HCT116 (cell line): ENCODE data around the gene SPSB4. TPM values are rescaled to one million over a fixed set of nuclear protein-coding genes. Genes with fewer than 3 reads are reported as not detected.

Source experiments
- ATAC-seq: fragments of 200-7000 bp; cut with Tn5 transposase; 2 replicates; pipeline ENCODE4 v1.9.1; 2020; ENCODE audit warnings: mild to moderate bottlenecking, moderate library complexity
- BruUV-seq: library from RNA; stranded (reverse); fragments of 400-500 nt; replicated peaks from 2 replicates; lab custom pipeline; 2021; lab: Mats Ljungman, UMichigan
- CTCF ChIA-PET: fragments of 300-600 bp; sonication (Branson Sonifier 250); formaldehyde crosslinking; loops from one replicate; lab custom pipeline; 2021; ENCODE audit warnings: antibody characterized with exemption; lab: Charles Lee
- POLR2A ChIA-PET: fragments of 300-600, 350-600 bp; sonication (Branson Sonifier 250); formaldehyde crosslinking; loops from one replicate; lab custom pipeline; 2021; ENCODE audit warnings: antibody characterized with exemption; lab: Charles Lee
- RAD21 ChIA-PET, 2 experiments: fragments of 300-600 bp; sonication (Branson Sonifier 250); formaldehyde crosslinking; loops; one replicate each; lab custom pipeline; 2023; ENCODE audit warnings: low total read pairs in 2 of 2; ENCODE audit not compliant: uncharacterized antibody in 2 of 2, unreplicated experiment in 2 of 2, low non-redundant PET in 1 of 2; lab: Charles Lee
- DNase-seq: peaks from one replicate; pipeline ENCODE4 v3.0.0-alpha.2; 2010; ENCODE audit warnings: low read depth, low spot score
- H2AFZ ChIP-seq: fragments of 200-600 bp; shearing (Covaris generic), sonication (generic); 2 replicates; pipeline ENCODE4 v1.6.1; 2017; ENCODE audit warnings: low read depth, mixed run types, mixed read lengths, antibody characterized with exemption, low read length; ENCODE audit not compliant: poor library complexity, severe bottlenecking
- H3K27ac ChIP-seq: 2 replicates; pipeline ENCODE4 v1.5.1; 2012; ENCODE audit warnings: low read depth, low read length
- H3K27me3 ChIP-seq: fragments of 200-600 bp; sonication (generic); 2 replicates; pipeline ENCODE4 v1.6.1; 2016; ENCODE audit warnings: mixed run types, low read length, mixed read lengths; ENCODE audit not compliant: insufficient read depth
- H3K36me3 ChIP-seq, 2 experiments: fragments of 200-500 bp in 1 of 2; fragments of 200-600 bp in 1 of 2; sonication (Bioruptor generic) in 1 of 2; sonication (generic) in 1 of 2; 2 replicates each; pipeline versions ENCODE4 v1.5.1 to v1.6.1; 2014 to 2016; ENCODE audit warnings: low read length in 2 of 2, inconsistent platforms in 1 of 2, mixed read lengths in 1 of 2, mixed run types in 1 of 2; ENCODE audit not compliant: insufficient read depth in 2 of 2, control insufficient read depth in 1 of 2
- H3K4me1 ChIP-seq, 2 experiments: fragments of 200-600 bp in 1 of 2; sonication (generic) in 1 of 2; 2 replicates each; pipeline versions ENCODE4 v1.5.1 to v1.6.1; 2012 to 2017; ENCODE audit warnings: low read length in 2 of 2, inconsistent platforms in 1 of 2, mild to moderate bottlenecking in 1 of 2, mixed read lengths in 1 of 2, mixed run types in 1 of 2, moderate library complexity in 1 of 2; ENCODE audit not compliant: insufficient read depth in 2 of 2, control insufficient read depth in 1 of 2
- H3K4me2 ChIP-seq: fragments of 200-600 bp; sonication (generic); 2 replicates; pipeline ENCODE4 v1.6.1; 2017; ENCODE audit warnings: mixed run types, low read length, mixed read lengths
- H3K4me3 ChIP-seq, 2 experiments: fragments of 200-600 bp in 1 of 2; sonication (generic) in 1 of 2; replicated peaks in 1 of 2; 2 replicates each; pipeline ENCODE4 v1.5.1; 2011 to 2016; ENCODE audit warnings: low read length in 2 of 2, control low read depth in 1 of 2, low read depth in 1 of 2, mild to moderate bottlenecking in 1 of 2, mixed read lengths in 1 of 2, mixed run types in 1 of 2
- H3K79me2 ChIP-seq: fragments of 200-600 bp; sonication (generic); 2 replicates; pipeline ENCODE4 v1.6.1; 2017; ENCODE audit warnings: mild to moderate bottlenecking, mixed run types, low read length, moderate library complexity, mixed read lengths; ENCODE audit not compliant: insufficient read depth
- H3K9ac ChIP-seq: fragments of 200-600 bp; sonication (generic); 2 replicates; pipeline ENCODE4 v1.6.1; 2016; ENCODE audit warnings: low read length, mixed read lengths
- H3K9me2 ChIP-seq: fragments of 200-600 bp; sonication (generic), shearing (Covaris generic); 2 replicates; pipeline ENCODE4 v1.6.1; 2017; ENCODE audit warnings: mixed run types, mild to moderate bottlenecking, moderate library complexity; ENCODE audit not compliant: insufficient read depth
- H3K9me3 ChIP-seq, 2 experiments: fragments of 200-500 bp in 1 of 2; fragments of 200-600 bp in 1 of 2; sonication (Bioruptor generic) in 1 of 2; sonication (generic) in 1 of 2; 2 replicates each; pipeline ENCODE4 v1.6.1; 2014 to 2017; ENCODE audit warnings: low read length in 2 of 2, mixed read lengths in 2 of 2, inconsistent platforms in 1 of 2, low read depth in 1 of 2, mild to moderate bottlenecking in 1 of 2, mixed run types in 1 of 2, moderate library complexity in 1 of 2; ENCODE audit not compliant: control insufficient read depth in 1 of 2, insufficient read depth in 1 of 2
- H4K20me1 ChIP-seq: fragments of 200-600 bp; sonication (generic), shearing (Covaris generic); 2 replicates; pipeline ENCODE4 v1.6.1; 2017; ENCODE audit warnings: mixed run types, mild to moderate bottlenecking, moderate library complexity; ENCODE audit not compliant: insufficient read depth
- ATF3 ChIP-seq: IDR thresholded peaks from 2 replicates; pipeline ENCODE4 v1.6.1; 2012
- CEBPB ChIP-seq: IDR thresholded peaks from 2 replicates; pipeline ENCODE4 v1.6.1; 2012; ENCODE audit warnings: low read depth
- EGR1 ChIP-seq: IDR thresholded peaks from 2 replicates; pipeline ENCODE4 v1.6.1; 2012; ENCODE audit warnings: low read depth
- ELF1 ChIP-seq: IDR thresholded peaks from 2 replicates; pipeline ENCODE4 v1.6.1; 2012; ENCODE audit warnings: low read depth, borderline replicate concordance
- EZH2 ChIP-seq: fragments of 200-600 bp; sonication (generic); IDR thresholded peaks from 2 replicates; pipeline ENCODE4 v1.6.1; 2017; ENCODE audit warnings: antibody characterized with exemption, mixed run types
- EZH2phosphoT487 ChIP-seq: fragments of 200-600 bp; IDR thresholded peaks from 2 replicates; pipeline ENCODE4 v1.6.1; 2018; ENCODE audit warnings: antibody characterized with exemption, borderline replicate concordance
- FOSL1 ChIP-seq: IDR thresholded peaks from 2 replicates; pipeline ENCODE4 v1.6.1; 2012; ENCODE audit warnings: low read depth
- POLR2A ChIP-seq: IDR thresholded peaks from 2 replicates; pipeline ENCODE4 v1.7.0; 2011; ENCODE audit warnings: borderline replicate concordance; ENCODE audit not compliant: insufficient read depth, insufficient read length; ENCODE audit errors: extremely low read depth
- POLR2AphosphoS5 ChIP-seq: IDR thresholded peaks from 2 replicates; pipeline ENCODE4 v1.6.1; 2011; ENCODE audit warnings: mild to moderate bottlenecking, low read depth, low read length, moderate library complexity
- REST ChIP-seq: IDR thresholded peaks from 2 replicates; pipeline ENCODE4 v1.6.1; 2012; ENCODE audit warnings: low read depth
- SIN3A ChIP-seq: IDR thresholded peaks from 2 replicates; pipeline ENCODE4 v1.6.1; 2012; ENCODE audit warnings: low read depth
- SRF ChIP-seq: IDR thresholded peaks from 2 replicates; pipeline ENCODE4 v1.6.1; 2012; ENCODE audit warnings: low read depth
- YY1 ChIP-seq: IDR thresholded peaks from 2 replicates; pipeline ENCODE4 v1.6.1; 2011; ENCODE audit warnings: low read length, low read depth, moderate library complexity, mild to moderate bottlenecking; ENCODE audit not compliant: insufficient replicate concordance; ENCODE audit errors: extremely low read depth
- ZBTB33 ChIP-seq: IDR thresholded peaks from 2 replicates; pipeline ENCODE4 v1.6.1; 2011; ENCODE audit warnings: mild to moderate bottlenecking, low read length, moderate library complexity; ENCODE audit not compliant: insufficient replicate concordance; ENCODE audit errors: extremely low read depth
- ZFX ChIP-seq: fragments of 450-650 bp; IDR thresholded peaks from 2 replicates; pipeline ENCODE4 v1.6.1; 2017
- intact Hi-C: fragments of 100-400 bp; cut with micrococcal nuclease; formaldehyde crosslinking; loops from 2 replicates; pipeline ENCODE4 v1.10.0; 2022
- total RNA-seq: library from RNA; stranded (reverse); gene quantifications from one replicate; pipeline ENCODE4 v1.2.1, GENCODE V29; 2021; ENCODE audit not compliant: unreplicated experiment

The SPSB4 gene
- total RNA-seq, 1 experiment from 2014 or later, result 0.57 TPM

- no peak for TF ChIP-seq SIN3A
- TF ChIP-seq FOSL1, result no peak
- TF ChIP-seq POLR2A, result no peak
- no peak for TF ChIP-seq EZH2phosphoT487
- TF ChIP-seq, all 23 proteins: peak for 0
- no peak overlapping the region for H3K4me2 ChIP-seq
- no peaks in the 10 kb centered on the region for H4K20me1 ChIP-seq
- ChIA-PET POLR2A (no interaction called here), RAD21 (no interaction called here), CTCF (interaction anchor here (1.2 kb wide), 1 partner anchor 91 kb away, joined by 4 read pairs; no protein-coding TSS in a partner anchor)
- H3K79me2 ChIP-seq, result no peaks in the 10 kb centered on the region
- H3K9me2 ChIP-seq, result no peaks in the 10 kb centered on the region
- H3K9me3 ChIP-seq, result 0 out of 4 replicates have a peak, but pooled peaks cover 0 to 4% of the 10 kb centered on the region in 2 experiments
- no TSS peak for BruUV-seq
- DNase-seq, result no peak
- intact Hi-C loops, result no loop called here
- no peak overlapping the region for H3K9ac ChIP-seq
- H3K4me1 ChIP-seq, result no peaks in the 10 kb centered on the region
- no peak overlapping the region for H3K27ac ChIP-seq
- no peak overlapping the region for H3K4me3 ChIP-seq
- no peaks in the 10 kb centered on the region for H3K27me3 ChIP-seq
- ATAC-seq, result no peak
- H2AFZ ChIP-seq, result no peak overlapping the region
- no peaks in the 10 kb centered on the region for H3K36me3 ChIP-seq
Measured at GRCh38 chr3:141103067-141103466, 51.9 kb downstream of the SPSB4 start.

- Histone ChIP-seq H4K20me1 (no peaks in the 10 kb centered on the region), H3K4me2 (no peak overlapping the region), H3K9ac (no peak overlapping the region), H3K27ac (no peak overlapping the region), H3K9me3 (0 out of 4 replicates have a peak, but pooled peaks cover 0 to 4% of the 10 kb centered on the region in 2 experiments), H3K9me2 (no peaks in the 10 kb centered on the region), H3K4me1 (no peaks in the 10 kb centered on the region), H2AFZ (no peak overlapping the region), H3K4me3 (no peak overlapping the region), H3K36me3 (no peaks in the 10 kb centered on the region), H3K27me3 (no peaks in the 10 kb centered on the region), H3K79me2 (no peaks in the 10 kb centered on the region)
- POLR2A ChIA-PET, result no interaction called here
- BruUV-seq, result no TSS peak
- RAD21 ChIA-PET, result no interaction called here
- ATAC-seq (no peak), DNase-seq (no peak)
- CTCF ChIA-PET, result interaction anchor here (1.2 kb wide), 1 partner anchor 92 kb away, joined by 4 read pairs; no protein-coding TSS in a partner anchor
- intact Hi-C loops, result no loop called here
- TF ChIP-seq REST, result no peak
- no peak for TF ChIP-seq EZH2
- no peak for TF ChIP-seq ATF3
- no peak for TF ChIP-seq ZBTB33
- no peak for TF ChIP-seq POLR2A
- no peak for TF ChIP-seq POLR2AphosphoS5
- TF ChIP-seq ZFX, result no peak
- no peak for TF ChIP-seq ELF1
- no peak for TF ChIP-seq EGR1
- TF ChIP-seq CEBPB, result no peak
- TF ChIP-seq SRF, result no peak
- TF ChIP-seq YY1, result no peak
Measured at GRCh38 chr3:141103503-141103902, 52.4 kb downstream of the SPSB4 start.
